ENCODE measurements around the gene ACTN4.

The ACTN4 gene

GRCh38 chr19:38702278-38702677 is 54.8 kb downstream of the ACTN4 start:
- H3K36me3 ChIP-seq (ENCODE audit: insufficient read depth, low read length) = peaks cover 28% of the 10 kb centered on the region; the same call in 1 of the 2 replicates
- H3K9me3 ChIP-seq (ENCODE audit: low read depth, low read length) = no peaks in the 10 kb centered on the region
- H3K27ac ChIP-seq = no peak overlapping the region
- H3K4me3 ChIP-seq = no peak overlapping the region
- no peak for TF ChIP-seq FOXP2 (optimal IDR thresholded peaks at IDR 0.05; ENCODE audit: control extremely low read depth, extremely low read length, insufficient read depth)
- no peak for TF ChIP-seq POLR2AphosphoS5 (IDR thresholded peaks at IDR 0.05; ENCODE audit: borderline replicate concordance, low read depth, low read length)
- no peak for TF ChIP-seq EZH2 (IDR thresholded peaks at IDR 0.05)
- H3K9ac ChIP-seq (ENCODE audit: insufficient read length) = no peak overlapping the region
- no peak for DNase-seq (ENCODE audit: low read depth, low spot score)

- TF ChIP-seq EZH2 (IDR thresholded peaks at IDR 0.05) = no peak
- TF ChIP-seq FOXP2 (optimal IDR thresholded peaks at IDR 0.05; ENCODE audit: control extremely low read depth, extremely low read length, insufficient read depth) = no peak
- no peak for TF ChIP-seq POLR2AphosphoS5 (IDR thresholded peaks at IDR 0.05; ENCODE audit: borderline replicate concordance, low read depth, low read length)
- Histone ChIP-seq H3K9ac (ENCODE audit: insufficient read length) (no peak overlapping the region), H3K9me3 (ENCODE audit: low read depth, low read length) (no peaks in the 10 kb centered on the region), H3K27ac (no peak overlapping the region), H3K4me3 (no peak overlapping the region), H3K36me3 (ENCODE audit: insufficient read depth, low read length) (peaks cover 40% of the 10 kb centered on the region; the same call in 1 of the 2 replicates)
- no peak for DNase-seq (ENCODE audit: low read depth, low spot score)
Measured at GRCh38 chr19:38703509-38703908, 56.1 kb downstream of the ACTN4 start.

- no peak overlapping the region for H3K27ac ChIP-seq
- H3K36me3 ChIP-seq (ENCODE audit: insufficient read depth, low read length) = peaks cover 47% of the 10 kb centered on the region; the same call in 1 of the 2 replicates
- TF ChIP-seq EZH2 (IDR thresholded peaks at IDR 0.05) = no peak
- no peak for TF ChIP-seq FOXP2 (optimal IDR thresholded peaks at IDR 0.05; ENCODE audit: control extremely low read depth, extremely low read length, insufficient read depth)
- no peak for TF ChIP-seq POLR2AphosphoS5 (IDR thresholded peaks at IDR 0.05; ENCODE audit: borderline replicate concordance, low read depth, low read length)
- DNase-seq (ENCODE audit: low read depth, low spot score) = no peak
- H3K9me3 ChIP-seq (ENCODE audit: low read depth, low read length) = no peaks in the 10 kb centered on the region
- no peak overlapping the region for H3K9ac ChIP-seq (ENCODE audit: insufficient read length)
- no peak overlapping the region for H3K4me3 ChIP-seq
Measured at GRCh38 chr19:38704488-38705026, 57.1 kb downstream of the ACTN4 start.

GRCh38 chr19:38705197-38706019 is 58.0 kb downstream of the ACTN4 start:
- no peak for DNase-seq (ENCODE audit: low read depth, low spot score)
- Histone ChIP-seq H3K27ac (no peak overlapping the region), H3K4me3 (no peak overlapping the region), H3K9me3 (ENCODE audit: low read depth, low read length) (no peaks in the 10 kb centered on the region), H3K36me3 (ENCODE audit: insufficient read depth, low read length) (peaks cover 55% of the 10 kb centered on the region; the same call in 1 of the 2 replicates), H3K9ac (ENCODE audit: insufficient read length) (no peak overlapping the region)
- TF ChIP-seq FOXP2 (optimal IDR thresholded peaks at IDR 0.05; ENCODE audit: control extremely low read depth, extremely low read length, insufficient read depth) = no peak
- TF ChIP-seq POLR2AphosphoS5 (IDR thresholded peaks at IDR 0.05; ENCODE audit: borderline replicate concordance, low read depth, low read length) = no peak
- no peak for TF ChIP-seq EZH2 (IDR thresholded peaks at IDR 0.05)

- H3K9me3 ChIP-seq (ENCODE audit: low read depth, low read length) = no peaks in the 10 kb centered on the region
- H3K9ac ChIP-seq (ENCODE audit: insufficient read length) = no peak overlapping the region
- no peak overlapping the region for H3K4me3 ChIP-seq
- no peak overlapping the region for H3K27ac ChIP-seq
- TF ChIP-seq FOXP2 (optimal IDR thresholded peaks at IDR 0.05; ENCODE audit: control extremely low read depth, extremely low read length, insufficient read depth) (no peak), EZH2 (IDR thresholded peaks at IDR 0.05) (no peak), POLR2AphosphoS5 (IDR thresholded peaks at IDR 0.05; ENCODE audit: borderline replicate concordance, low read depth, low read length) (no peak)
- DNase-seq (ENCODE audit: low read depth, low spot score) = no peak
- peaks cover 68% of the 10 kb centered on the region; the same call in 1 of the 2 replicates for H3K36me3 ChIP-seq (ENCODE audit: insufficient read depth, low read length)
Measured at GRCh38 chr19:38706792-38707511, 59.5 kb downstream of the ACTN4 start.

- Histone ChIP-seq H3K9me3 (ENCODE audit: low read depth, low read length) (no peaks in the 10 kb centered on the region), H3K4me3 (no peak overlapping the region), H3K27ac (no peak overlapping the region), H3K36me3 (ENCODE audit: insufficient read depth, low read length) (peaks cover 71% of the 10 kb centered on the region; the same call in 1 of the 2 replicates), H3K9ac (ENCODE audit: insufficient read length) (no peak overlapping the region)
- DNase-seq (ENCODE audit: low read depth, low spot score) = no peak
- TF ChIP-seq POLR2AphosphoS5 (IDR thresholded peaks at IDR 0.05; ENCODE audit: borderline replicate concordance, low read depth, low read length) (no peak), EZH2 (IDR thresholded peaks at IDR 0.05) (no peak), FOXP2 (optimal IDR thresholded peaks at IDR 0.05; ENCODE audit: control extremely low read depth, extremely low read length, insufficient read depth) (no peak)
Measured at GRCh38 chr19:38707512-38708114, 60.2 kb downstream of the ACTN4 start.

- Histone ChIP-seq H3K27ac (no peak overlapping the region), H3K4me3 (no peak overlapping the region), H3K36me3 (ENCODE audit: insufficient read depth, low read length) (peaks cover 69% of the 10 kb centered on the region; the same call in 1 of the 2 replicates), H3K9me3 (ENCODE audit: low read depth, low read length) (no peaks in the 10 kb centered on the region), H3K9ac (ENCODE audit: insufficient read length) (no peak overlapping the region)
- no peak for DNase-seq (ENCODE audit: low read depth, low spot score)
- TF ChIP-seq FOXP2 (optimal IDR thresholded peaks at IDR 0.05; ENCODE audit: control extremely low read depth, extremely low read length, insufficient read depth) (no peak), EZH2 (IDR thresholded peaks at IDR 0.05) (no peak), POLR2AphosphoS5 (IDR thresholded peaks at IDR 0.05; ENCODE audit: borderline replicate concordance, low read depth, low read length) (no peak)
Measured at GRCh38 chr19:38708413-38709024, 61.1 kb downstream of the ACTN4 start.

Data from SK-N-MC (cell line).